Hepatocyte (in vitro differentiated cells): Measurements from ENCODE around the gene ATP8B3. TPM values are rescaled to one million over a fixed set of nuclear protein-coding genes. Genes with fewer than 3 reads are reported as not detected.
A peak's percentile ranks its signal among the peaks of the same experiment; 100 is the strongest.

Experiments
- DNase-seq: peaks from one replicate; pipeline ENCODE4 v3.0.0-alpha.2; 2016; ENCODE audit warnings: low spot score
- H2AFZ ChIP-seq: fragments of 200-600 bp; sonication (generic); 2 replicates; pipeline ENCODE4 v1.6.0; 2016; ENCODE audit warnings: antibody characterized with exemption, mild to moderate bottlenecking
- H3K27ac ChIP-seq: fragments of 200-600 bp; sonication (generic); 2 replicates; pipeline ENCODE4 v1.5.1; 2016; ENCODE audit warnings: mild to moderate bottlenecking
- H3K27me3 ChIP-seq: fragments of 200-600 bp; sonication (generic); 2 replicates; pipeline ENCODE4 v1.6.1; 2016
- H3K36me3 ChIP-seq: fragments of 200-600 bp; sonication (generic); replicated peaks from 2 replicates; pipeline ENCODE4 v1.5.1; 2016; ENCODE audit warnings: low read depth; ENCODE audit not compliant: insufficient read depth
- H3K4me1 ChIP-seq: fragments of 200-600 bp; sonication (generic); 2 replicates; pipeline ENCODE4 v1.5.1; 2016; ENCODE audit warnings: mild to moderate bottlenecking, moderate library complexity; ENCODE audit not compliant: insufficient read depth
- H3K4me2 ChIP-seq: fragments of 200-600 bp; sonication (generic); 2 replicates; pipeline ENCODE4 v1.6.0; 2016
- H3K4me3 ChIP-seq: fragments of 200-600 bp; sonication (generic); 2 replicates; pipeline ENCODE4 v1.5.1; 2016; ENCODE audit warnings: mild to moderate bottlenecking
- H3K79me2 ChIP-seq: fragments of 200-600 bp; sonication (generic); 2 replicates; pipeline ENCODE4 v1.6.0; 2017; ENCODE audit warnings: mild to moderate bottlenecking
- H3K9me2 ChIP-seq: fragments of 200-600 bp; sonication (generic); replicated peaks from 2 replicates; pipeline ENCODE4 v1.6.0; 2017; ENCODE audit warnings: mild to moderate bottlenecking; ENCODE audit not compliant: insufficient read depth
- H3K9me3 ChIP-seq: fragments of 200-600 bp; sonication (generic); 2 replicates; pipeline ENCODE4 v1.5.1; 2016; ENCODE audit warnings: low read depth, mild to moderate bottlenecking
- H4K20me1 ChIP-seq: fragments of 200-600 bp; sonication (generic); 2 replicates; pipeline ENCODE4 v1.6.0; 2016; ENCODE audit warnings: mild to moderate bottlenecking; ENCODE audit not compliant: insufficient read depth, poor library complexity, severe bottlenecking
- CTCF ChIP-seq: fragments of 200-600 bp; sonication (generic); IDR thresholded peaks from 2 replicates; pipeline ENCODE4 v1.5.1; 2016; ENCODE audit warnings: antibody characterized with exemption, mild to moderate bottlenecking; ENCODE audit not compliant: poor library complexity
- EZH2 ChIP-seq: fragments of 200-600 bp; sonication (generic); IDR thresholded peaks from 2 replicates; pipeline ENCODE4 v1.6.1; 2016; ENCODE audit warnings: antibody characterized with exemption, mild to moderate bottlenecking, borderline replicate concordance
- EZH2phosphoT487 ChIP-seq: fragments of 200-600 bp; sonication (generic); IDR thresholded peaks from one replicate; pipeline ENCODE4 v1.6.1; 2018; ENCODE audit warnings: antibody characterized with exemption, mild to moderate bottlenecking, low read depth, moderate library complexity; ENCODE audit not compliant: unreplicated experiment, severe bottlenecking
- WGBS: methylation state at CpG from one replicate; pipeline ENCODE4 v1.1.6; 2016; ENCODE audit warnings: low lambda C conversion rate; ENCODE audit errors: missing lambda C conversion rate; 5-methylcytosine and 5-hydroxymethylcytosine counted together
- polyA plus RNA-seq: library from polyadenylated mRNA; unstranded; fragments of >200 nt; fragmentation: Nextera tagmentation; extraction: Ambion mirVana; gene quantifications from 2 replicates; pipeline ENCODE4 v1.2.1, GENCODE V29; 2016
- total RNA-seq: library from RNA; depleted of rRNA; stranded (reverse); fragments of >200 nt; gene quantifications from 2 replicates; pipeline ENCODE4 v1.2.3, GENCODE V29; 2014

ATP8B3 gene
- total and polyA plus RNA-seq, 2 experiments from 2014 or later, result 1.7 to 2.4 TPM

GRCh38 chr19:1856345-1856697, 44.2 kb upstream of the ATP8B3 start:
- H3K27me3 ChIP-seq, result no peaks in the 10 kb centered on the region
- peaks cover 32% of the 10 kb centered on the region for H4K20me1 ChIP-seq
- H2AFZ ChIP-seq, result no peak overlapping the region
- peak overlapping the region; percentile 83 for H3K4me2 ChIP-seq
- no peak overlapping the region for H3K4me3 ChIP-seq
- H3K79me2 ChIP-seq, result peaks cover 77% of the 10 kb centered on the region
- H3K27ac ChIP-seq, result peak overlapping the region; percentile 97
- 76% methylated on average over 6 of the region's 6 CpGs for WGBS
- peaks cover 66% of the 10 kb centered on the region for H3K4me1 ChIP-seq
- no peak for DNase-seq
- H3K9me3 ChIP-seq, result no peaks in the 10 kb centered on the region
- no peaks in the 10 kb centered on the region for H3K9me2 ChIP-seq
- TF ChIP-seq CTCF (no peak), EZH2phosphoT487 (no peak), EZH2 (no peak)
- H3K36me3 ChIP-seq, result no peaks in the 10 kb centered on the region

- Histone ChIP-seq H3K9me2 (no peaks in the 10 kb centered on the region), H3K27me3 (no peaks in the 10 kb centered on the region), H3K4me3 (no peak overlapping the region), H2AFZ (no peak overlapping the region), H3K79me2 (peaks cover 72% of the 10 kb centered on the region), H4K20me1 (peaks cover 28% of the 10 kb centered on the region), H3K9me3 (no peaks in the 10 kb centered on the region), H3K36me3 (no peaks in the 10 kb centered on the region), H3K4me2 (peak overlapping the region; percentile 83), H3K27ac (peak overlapping the region; percentile 97), H3K4me1 (peaks cover 62% of the 10 kb centered on the region)
- DNase-seq, result no peak
- no peak for TF ChIP-seq EZH2phosphoT487
- no peak for TF ChIP-seq CTCF
- TF ChIP-seq EZH2, result no peak
- WGBS, result 68% methylated on average over 13 of the region's 13 CpGs
Observed at GRCh38 chr19:1855828-1856255, 43.8 kb upstream of the ATP8B3 start.

GRCh38 chr19:1855040-1855827, 43.2 kb upstream of the ATP8B3 start:
- Histone ChIP-seq H3K36me3 (no peaks in the 10 kb centered on the region), H3K4me2 (peak overlapping the region; percentile 83), H3K27ac (peak overlapping the region; percentile 97), H3K4me3 (no peak overlapping the region), H3K4me1 (peaks cover 56% of the 10 kb centered on the region), H4K20me1 (peaks cover 22% of the 10 kb centered on the region), H3K79me2 (peaks cover 66% of the 10 kb centered on the region), H3K9me2 (no peaks in the 10 kb centered on the region), H2AFZ (no peak overlapping the region), H3K9me3 (no peaks in the 10 kb centered on the region), H3K27me3 (no peaks in the 10 kb centered on the region)
- DNase-seq, result peak; percentile 89
- WGBS, result 47% methylated on average over 21 of the region's 33 CpGs
- TF ChIP-seq CTCF (no peak), EZH2 (no peak), EZH2phosphoT487 (no peak)
